Adipocyte (in vitro differentiated cells): ENCODE measurements around the gene TCF4.

Experiments used
- DNase-seq: peaks from one replicate; pipeline ENCODE4 v3.0.0-alpha.2; 2015; ENCODE audit warnings: low read depth
- H3K27me3 ChIP-seq: replicated peaks from 2 replicates; pipeline ENCODE4 v1.7.0; 2013; ENCODE audit warnings: mild to moderate bottlenecking, low read length, moderate library complexity; ENCODE audit not compliant: control insufficient read depth, insufficient read depth
- H3K36me3 ChIP-seq: 2 replicates; pipeline ENCODE4 v1.7.0; 2013; ENCODE audit warnings: low read length, mild to moderate bottlenecking, moderate library complexity; ENCODE audit not compliant: control insufficient read depth, insufficient read depth, severe bottlenecking
- H3K4me1 ChIP-seq: 2 replicates; pipeline ENCODE4 v1.7.0; 2013; ENCODE audit warnings: mild to moderate bottlenecking, low read length, moderate library complexity; ENCODE audit not compliant: control insufficient read depth, insufficient read depth
- H3K4me3 ChIP-seq: 2 replicates; pipeline ENCODE4 v1.7.0; 2013; ENCODE audit warnings: mild to moderate bottlenecking, low read length, moderate library complexity
- H3K9ac ChIP-seq: 2 replicates; pipeline ENCODE4 v1.7.0; 2013; ENCODE audit warnings: mild to moderate bottlenecking, low read length, moderate library complexity
- H3K9me3 ChIP-seq: 2 replicates; pipeline ENCODE4 v1.7.0; 2013; ENCODE audit warnings: mild to moderate bottlenecking, low read length, moderate library complexity; ENCODE audit not compliant: control insufficient read depth

Gene TCF4

GRCh38 chr18:55404136-55404830, 183.7 kb downstream of the TCF4 start:
- Histone ChIP-seq H3K4me3 (no peak overlapping the region), H3K9ac (peak overlapping the region; percentile 84), H3K36me3 (no peaks in the 10 kb centered on the region), H3K4me1 (peaks cover 42% of the 10 kb centered on the region), H3K9me3 (no peaks in the 10 kb centered on the region), H3K27me3 (no peaks in the 10 kb centered on the region)
- no peak for DNase-seq

DNA sequence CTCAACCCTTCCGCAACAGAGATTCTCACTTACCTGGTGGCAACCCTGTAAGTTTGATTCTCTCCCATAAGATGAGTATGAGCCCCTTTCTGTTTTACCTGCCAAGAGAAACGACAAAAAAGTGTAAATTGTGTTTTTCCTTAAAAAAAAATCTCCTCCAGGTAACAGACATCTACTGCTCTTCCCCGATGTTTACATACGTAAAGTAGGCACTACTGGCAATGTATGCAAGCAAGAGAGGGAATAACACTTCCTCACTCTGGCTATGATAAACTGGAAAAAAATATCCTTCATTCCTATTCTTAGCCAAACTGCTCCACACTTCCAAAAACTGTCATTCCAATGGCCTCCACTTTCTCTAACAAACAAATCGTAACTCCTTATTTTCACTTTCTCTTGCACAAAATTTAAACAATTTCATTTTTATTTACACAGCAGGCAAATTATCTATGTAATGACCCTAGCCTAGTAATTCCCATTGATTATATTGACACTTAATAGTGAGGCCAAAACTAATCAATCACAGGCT, 184.5 kb downstream of the TCF4 start:
- Histone ChIP-seq H3K27me3 (no peaks in the 10 kb centered on the region), H3K4me3 (peak overlapping the region; percentile 82), H3K9me3 (no peaks in the 10 kb centered on the region), H3K4me1 (peaks cover 49% of the 10 kb centered on the region), H3K9ac (peak overlapping the region; percentile 84), H3K36me3 (no peaks in the 10 kb centered on the region)
- no peak for DNase-seq

GRCh38 chr18:55402731-55403405, 185.1 kb downstream of the TCF4 start:
- peaks cover 52% of the 10 kb centered on the region for H3K4me1 ChIP-seq
- peak; percentile 28 for DNase-seq
- no peaks in the 10 kb centered on the region for H3K9me3 ChIP-seq
- H3K27me3 ChIP-seq: no peaks in the 10 kb centered on the region
- H3K9ac ChIP-seq: peak overlapping the region; percentile 84
- H3K4me3 ChIP-seq: peak overlapping the region; percentile 82
- no peaks in the 10 kb centered on the region for H3K36me3 ChIP-seq

- Histone ChIP-seq H3K27me3 (no peaks in the 10 kb centered on the region), H3K9ac (peak overlapping the region; percentile 84), H3K36me3 (no peaks in the 10 kb centered on the region), H3K4me3 (peak overlapping the region; percentile 82), H3K9me3 (no peaks in the 10 kb centered on the region), H3K4me1 (peaks cover 60% of the 10 kb centered on the region)
- peak; percentile 82 for DNase-seq
Observed at GRCh38 chr18:55401638-55402191, 186.3 kb downstream of the TCF4 start.

DNA sequence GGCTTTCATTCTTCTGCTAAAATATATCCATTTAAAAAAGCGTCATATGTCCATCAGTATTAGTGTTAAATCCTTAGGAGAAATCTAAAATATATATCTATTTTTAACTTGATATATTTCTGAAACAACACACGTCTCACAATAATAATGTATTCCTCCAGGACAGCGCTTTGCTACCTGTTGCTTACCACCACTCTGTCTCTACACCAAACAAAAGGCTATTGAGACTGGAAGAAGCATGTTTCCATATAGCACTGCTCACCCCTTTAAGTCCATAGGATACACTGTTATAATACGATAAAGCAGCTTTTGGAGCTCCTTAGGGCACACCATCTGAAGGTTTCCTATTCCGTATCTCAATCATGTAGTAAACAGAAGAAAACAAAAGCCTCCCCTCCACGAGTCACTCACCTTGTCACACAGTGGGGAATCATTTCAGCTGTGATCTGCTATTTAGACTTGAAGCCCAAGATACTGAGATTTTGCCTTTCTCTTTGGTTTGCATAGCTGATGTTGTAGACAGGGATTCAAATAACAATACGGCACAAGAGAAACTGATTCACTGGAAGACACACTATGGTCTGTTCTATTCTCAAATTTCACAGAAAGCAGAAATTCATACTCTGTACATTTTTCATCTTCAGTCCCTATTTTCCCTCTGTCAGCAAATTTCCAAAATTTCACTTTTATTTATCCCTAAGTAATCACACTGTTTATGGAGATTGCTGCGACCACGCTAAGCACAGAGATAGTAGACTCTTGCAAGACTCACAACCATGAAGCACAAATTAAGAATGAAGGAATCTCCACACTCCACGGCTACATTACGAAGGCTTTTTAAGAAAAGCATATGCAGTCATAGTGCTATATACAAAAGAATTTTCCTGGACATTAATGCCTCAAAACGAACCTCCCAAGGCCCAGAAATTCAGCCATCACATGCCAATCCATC, 187.1 kb downstream of the TCF4 start:
- no peaks in the 10 kb centered on the region for H3K9me3 ChIP-seq
- H3K9ac ChIP-seq: peak overlapping the region; percentile 84
- H3K4me3 ChIP-seq: peak overlapping the region; percentile 82
- H3K27me3 ChIP-seq: no peaks in the 10 kb centered on the region
- peaks cover 63% of the 10 kb centered on the region for H3K4me1 ChIP-seq
- DNase-seq: peak; percentile 18
- H3K36me3 ChIP-seq: no peaks in the 10 kb centered on the region

DNA sequence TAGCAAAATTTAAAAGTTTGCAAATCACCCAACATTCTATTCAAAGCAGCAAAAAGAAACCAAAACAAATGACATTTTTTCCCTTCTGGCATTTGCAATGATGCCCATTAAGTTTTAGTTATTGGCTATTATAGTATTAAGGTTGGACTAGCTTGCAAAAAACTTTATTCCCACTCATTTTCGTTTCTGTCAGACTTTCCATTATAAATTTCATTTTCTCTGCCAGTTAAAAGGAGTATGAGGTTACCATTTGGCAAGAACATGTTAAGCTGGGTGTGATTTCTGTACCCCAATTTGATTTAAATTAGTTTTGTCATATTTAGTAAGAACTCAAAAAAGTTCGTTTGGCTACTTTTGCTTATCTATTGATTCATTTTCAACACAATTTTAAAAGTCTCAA, 187.9 kb downstream of the TCF4 start:
- peaks cover 55% of the 10 kb centered on the region for H3K4me1 ChIP-seq
- no peaks in the 10 kb centered on the region for H3K9me3 ChIP-seq
- no peaks in the 10 kb centered on the region for H3K27me3 ChIP-seq
- H3K36me3 ChIP-seq: no peaks in the 10 kb centered on the region
- H3K9ac ChIP-seq: peak overlapping the region; percentile 84
- DNase-seq: no peak
- peak overlapping the region; percentile 82 for H3K4me3 ChIP-seq

- no peaks in the 10 kb centered on the region for H3K27me3 ChIP-seq
- no peak for DNase-seq
- H3K4me3 ChIP-seq: peak overlapping the region; percentile 82
- H3K9me3 ChIP-seq: no peaks in the 10 kb centered on the region
- no peaks in the 10 kb centered on the region for H3K36me3 ChIP-seq
- H3K9ac ChIP-seq: peak overlapping the region; percentile 84
- H3K4me1 ChIP-seq: peaks cover 52% of the 10 kb centered on the region
Observed at GRCh38 chr18:55398858-55399257, 189.1 kb downstream of the TCF4 start.

DNA sequence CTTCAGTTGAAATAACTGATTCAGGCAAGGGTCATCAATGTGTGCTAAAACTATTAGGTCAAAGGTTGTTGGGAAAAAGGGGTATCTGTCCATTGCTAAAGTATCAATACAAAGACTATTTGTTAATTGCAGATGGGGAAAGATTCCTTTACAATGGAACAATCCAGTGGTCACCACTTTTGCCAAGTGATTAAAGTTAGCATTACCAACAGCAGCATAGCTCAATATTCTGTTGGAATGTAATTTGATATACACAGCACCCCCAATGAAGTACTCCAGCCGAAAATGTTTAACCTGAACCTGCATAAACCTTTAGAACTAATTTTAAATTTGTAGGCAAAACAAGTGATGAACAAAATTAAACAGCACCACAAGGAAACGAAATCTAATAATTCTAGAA, 191.0 kb downstream of the TCF4 start:
- Histone ChIP-seq H3K4me1 (peaks cover 45% of the 10 kb centered on the region), H3K9ac (no peak overlapping the region), H3K27me3 (no peaks in the 10 kb centered on the region), H3K9me3 (no peaks in the 10 kb centered on the region), H3K4me3 (no peak overlapping the region), H3K36me3 (no peaks in the 10 kb centered on the region)
- DNase-seq: no peak

GRCh38 chr18:55396267-55396905, 191.6 kb downstream of the TCF4 start:
- H3K9me3 ChIP-seq: no peaks in the 10 kb centered on the region
- H3K27me3 ChIP-seq: no peaks in the 10 kb centered on the region
- H3K9ac ChIP-seq: no peak overlapping the region
- no peak overlapping the region for H3K4me3 ChIP-seq
- H3K36me3 ChIP-seq: no peaks in the 10 kb centered on the region
- peaks cover 41% of the 10 kb centered on the region for H3K4me1 ChIP-seq
- DNase-seq: no peak

- H3K9ac ChIP-seq: no peak overlapping the region
- H3K36me3 ChIP-seq: no peaks in the 10 kb centered on the region
- peaks cover 35% of the 10 kb centered on the region for H3K4me1 ChIP-seq
- no peak overlapping the region for H3K4me3 ChIP-seq
- no peak for DNase-seq
- H3K9me3 ChIP-seq: no peaks in the 10 kb centered on the region
- no peaks in the 10 kb centered on the region for H3K27me3 ChIP-seq
Observed at GRCh38 chr18:55395799-55396198, 192.2 kb downstream of the TCF4 start.
